ENCODE measurements around the gene STAP2. TPM values are rescaled to one million over a fixed set of nuclear protein-coding genes. Genes with fewer than 3 reads are reported as not detected.
A peak's percentile ranks its signal among the peaks of the same experiment; 100 is the strongest.

The STAP2 gene, protein sequence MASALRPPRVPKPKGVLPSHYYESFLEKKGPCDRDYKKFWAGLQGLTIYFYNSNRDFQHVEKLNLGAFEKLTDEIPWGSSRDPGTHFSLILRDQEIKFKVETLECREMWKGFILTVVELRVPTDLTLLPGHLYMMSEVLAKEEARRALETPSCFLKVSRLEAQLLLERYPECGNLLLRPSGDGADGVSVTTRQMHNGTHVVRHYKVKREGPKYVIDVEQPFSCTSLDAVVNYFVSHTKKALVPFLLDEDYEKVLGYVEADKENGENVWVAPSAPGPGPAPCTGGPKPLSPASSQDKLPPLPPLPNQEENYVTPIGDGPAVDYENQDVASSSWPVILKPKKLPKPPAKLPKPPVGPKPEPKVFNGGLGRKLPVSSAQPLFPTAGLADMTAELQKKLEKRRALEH
- 14.2 and 16.8 TPM in 2 replicates for total RNA-seq

- intact Hi-C loops (cut with micrococcal nuclease), result no loop called here
- H3K27me3 Mint-ChIP-seq, result no peaks in the 10 kb centered on the region
- H3K4me1 Mint-ChIP-seq, result peaks cover 24% of the 10 kb centered on the region
- peaks cover 15% of the 10 kb centered on the region for H3K9me3 Mint-ChIP-seq
- peak; percentile 75 for DNase-seq
- H3K4me3 Mint-ChIP-seq, result peak within 1 kb of the TSS; percentile 89
- peaks cover 16% of the 10 kb centered on the region for H3K36me3 Mint-ChIP-seq (ENCODE audit: low read depth)
- peak within 1 kb of the TSS; percentile 90 for H3K27ac Mint-ChIP-seq
Observed at GRCh38 chr19:4338441-4339355, at the start of gene STAP2. STAP2 (minus strand) TSS chr19:4338827; CDS start chr19:4338753, 74 bp downstream.

GRCh38 chr19:4386041-4386782 is 47.6 kb upstream of the STAP2 start:
- DNase-seq, result no peak
- Mint-ChIP-seq H3K27ac (no peak overlapping the region), H3K9me3 (no peaks in the 10 kb centered on the region), H3K4me3 (no peak overlapping the region), H3K36me3 (ENCODE audit: low read depth) (peaks cover 25% of the 10 kb centered on the region), H3K27me3 (no peaks in the 10 kb centered on the region), H3K4me1 (peaks cover 27% of the 10 kb centered on the region)
- intact Hi-C loops (cut with micrococcal nuclease), result no loop called here

GRCh38 chr19:4385291-4386040 is 46.8 kb upstream of the STAP2 start:
- H3K4me3 Mint-ChIP-seq, result no peak overlapping the region
- no peak for DNase-seq
- no peaks in the 10 kb centered on the region for H3K9me3 Mint-ChIP-seq
- H3K4me1 Mint-ChIP-seq, result peaks cover 27% of the 10 kb centered on the region
- no peaks in the 10 kb centered on the region for H3K27me3 Mint-ChIP-seq
- intact Hi-C loops (cut with micrococcal nuclease), result no loop called here
- H3K36me3 Mint-ChIP-seq (ENCODE audit: low read depth), result peaks cover 24% of the 10 kb centered on the region
- H3K27ac Mint-ChIP-seq, result no peak overlapping the region

- intact Hi-C loops (cut with micrococcal nuclease), result no loop called here
- Mint-ChIP-seq H3K27me3 (no peaks in the 10 kb centered on the region), H3K27ac (peak overlapping the region; percentile 85), H3K4me3 (peak overlapping the region; percentile 82), H3K4me1 (peaks cover 57% of the 10 kb centered on the region), H3K36me3 (ENCODE audit: low read depth) (peaks cover 7% of the 10 kb centered on the region), H3K9me3 (no peaks in the 10 kb centered on the region)
- DNase-seq, result peak; percentile 87
Observed at GRCh38 chr19:4380254-4380727, 41.7 kb upstream of the STAP2 start.

DNA sequence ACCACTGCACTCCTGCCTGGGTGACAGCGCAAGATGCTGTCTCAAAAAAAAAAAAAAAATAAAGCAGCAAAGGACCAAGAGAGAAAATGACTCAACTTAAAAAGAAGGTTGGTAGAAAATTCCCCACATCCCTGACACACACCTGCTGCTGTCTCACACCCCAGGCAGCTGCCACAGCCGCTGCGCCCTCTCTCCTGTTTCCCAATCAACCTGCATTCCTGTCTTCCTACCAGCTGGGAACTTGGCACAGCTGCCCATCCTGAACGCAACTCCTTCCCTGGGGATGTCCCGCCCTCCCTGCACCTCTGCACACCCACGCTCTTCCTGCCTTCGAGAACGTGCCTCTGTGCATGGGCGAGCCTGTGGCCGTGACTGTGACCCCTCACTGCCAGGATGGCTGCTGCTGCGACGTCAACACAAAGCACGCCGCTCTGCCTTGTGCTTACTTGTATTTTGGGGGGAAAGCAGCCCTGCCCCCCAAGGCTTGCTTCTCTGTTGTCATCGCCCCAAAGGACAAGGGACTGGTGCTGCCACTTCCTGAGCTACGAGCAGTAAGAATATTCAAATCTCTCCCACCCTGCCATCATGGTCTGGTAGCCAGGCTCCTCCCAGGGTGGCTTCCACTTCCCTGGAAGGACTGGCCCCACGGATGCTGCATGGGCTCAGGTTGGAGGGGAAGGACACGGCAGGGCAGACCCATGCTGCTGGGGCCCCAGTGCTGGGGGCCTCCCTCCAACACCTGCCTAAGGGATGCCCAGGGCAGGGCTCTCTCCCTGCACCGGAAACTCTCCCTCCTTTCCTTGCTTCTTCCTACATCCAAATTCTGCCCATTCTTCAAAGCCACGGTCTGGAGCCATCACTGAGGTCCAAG is 41.0 kb upstream of the STAP2 start:
- intact Hi-C loops (cut with micrococcal nuclease), result loop anchor here (1.0 kb wide), 1 partner anchor 10 kb away; no protein-coding TSS in a partner anchor
- Mint-ChIP-seq H3K36me3 (ENCODE audit: low read depth) (peaks cover 5% of the 10 kb centered on the region), H3K27ac (peak overlapping the region; percentile 85), H3K4me3 (peak overlapping the region; percentile 82), H3K27me3 (no peaks in the 10 kb centered on the region), H3K4me1 (peaks cover 57% of the 10 kb centered on the region), H3K9me3 (no peaks in the 10 kb centered on the region)
- DNase-seq, result peak; percentile 77

DNA sequence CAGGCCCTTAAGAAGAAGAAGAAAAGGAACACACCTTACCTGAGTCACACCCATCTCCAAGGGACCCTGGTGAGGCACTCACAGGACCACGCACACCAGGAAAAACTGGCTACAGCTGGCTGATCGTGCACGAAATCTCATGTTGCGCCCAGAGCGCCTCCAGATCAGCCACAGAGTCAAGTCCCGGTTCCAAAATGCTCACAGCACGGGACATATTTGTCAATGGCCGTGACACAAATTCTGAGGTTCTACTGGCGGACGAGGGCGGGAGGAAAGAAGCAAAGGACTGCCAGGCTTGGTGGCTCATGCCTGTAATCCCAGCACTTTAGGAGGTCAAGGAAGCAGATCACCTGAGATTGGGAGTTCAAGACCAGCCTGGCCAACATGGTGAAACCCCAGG is 40.3 kb upstream of the STAP2 start:
- Mint-ChIP-seq H3K27me3 (no peaks in the 10 kb centered on the region), H3K9me3 (no peaks in the 10 kb centered on the region), H3K36me3 (ENCODE audit: low read depth) (peaks cover 5% of the 10 kb centered on the region), H3K27ac (peak overlapping the region; percentile 85), H3K4me3 (peak overlapping the region; percentile 82), H3K4me1 (peaks cover 60% of the 10 kb centered on the region)
- intact Hi-C loops (cut with micrococcal nuclease), result loop anchor here (1.0 kb wide), 1 partner anchor 10 kb away; no protein-coding TSS in a partner anchor
- DNase-seq, result no peak

GRCh38 chr19:4376991-4377781 is 38.6 kb upstream of the STAP2 start:
- Mint-ChIP-seq H3K4me3 (no peak overlapping the region), H3K36me3 (ENCODE audit: low read depth) (peaks cover 4% of the 10 kb centered on the region), H3K27me3 (no peaks in the 10 kb centered on the region), H3K27ac (peak overlapping the region; percentile 62), H3K4me1 (peaks cover 62% of the 10 kb centered on the region), H3K9me3 (no peaks in the 10 kb centered on the region)
- intact Hi-C loops (cut with micrococcal nuclease), result no loop called here
- no peak for DNase-seq

GRCh38 chr19:4376671-4376990 is 38.0 kb upstream of the STAP2 start:
- no peaks in the 10 kb centered on the region for H3K27me3 Mint-ChIP-seq
- peak overlapping the region; percentile 70 for H3K27ac Mint-ChIP-seq
- no peak overlapping the region for H3K4me3 Mint-ChIP-seq
- H3K4me1 Mint-ChIP-seq, result peaks cover 57% of the 10 kb centered on the region
- H3K9me3 Mint-ChIP-seq, result no peaks in the 10 kb centered on the region
- peaks cover 4% of the 10 kb centered on the region for H3K36me3 Mint-ChIP-seq (ENCODE audit: low read depth)
- DNase-seq, result no peak
- intact Hi-C loops (cut with micrococcal nuclease), result no loop called here

DNA sequence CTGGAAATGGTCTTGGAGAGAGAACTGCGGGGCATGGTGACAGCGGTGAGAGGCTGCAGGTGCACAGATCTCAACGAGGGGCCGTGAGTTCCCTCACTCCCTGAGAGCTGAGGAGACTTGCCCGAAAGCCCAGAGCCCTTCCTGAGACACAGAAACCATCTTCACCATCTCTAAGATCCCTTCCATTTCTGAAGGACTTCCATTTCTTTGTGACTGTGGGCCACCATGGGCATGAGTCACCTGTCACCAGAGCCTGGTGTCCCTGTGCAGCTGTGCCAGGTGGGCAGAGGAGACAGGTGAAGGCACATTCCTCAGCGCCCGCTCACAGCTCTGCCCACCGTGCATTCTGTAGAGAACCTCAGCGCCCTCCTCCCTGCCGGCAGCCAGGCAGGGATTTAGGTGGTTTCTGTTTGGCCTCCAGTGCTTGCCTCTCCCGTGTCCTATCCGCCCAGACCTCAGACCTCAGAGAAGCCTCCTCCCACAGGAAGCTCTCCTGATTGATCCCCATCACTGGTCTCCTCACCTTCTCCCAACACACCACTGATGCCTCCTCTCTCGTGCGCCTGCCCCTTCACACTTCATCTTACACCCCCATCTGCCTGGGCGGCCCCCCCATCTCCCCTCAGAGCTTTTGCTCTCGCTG is 37.5 kb upstream of the STAP2 start:
- no peak overlapping the region for H3K4me3 Mint-ChIP-seq
- H3K36me3 Mint-ChIP-seq (ENCODE audit: low read depth), result peaks cover 4% of the 10 kb centered on the region
- DNase-seq, result no peak
- intact Hi-C loops (cut with micrococcal nuclease), result no loop called here
- H3K4me1 Mint-ChIP-seq, result peaks cover 54% of the 10 kb centered on the region
- peak overlapping the region; percentile 70 for H3K27ac Mint-ChIP-seq
- H3K9me3 Mint-ChIP-seq, result no peaks in the 10 kb centered on the region
- no peaks in the 10 kb centered on the region for H3K27me3 Mint-ChIP-seq

DNA sequence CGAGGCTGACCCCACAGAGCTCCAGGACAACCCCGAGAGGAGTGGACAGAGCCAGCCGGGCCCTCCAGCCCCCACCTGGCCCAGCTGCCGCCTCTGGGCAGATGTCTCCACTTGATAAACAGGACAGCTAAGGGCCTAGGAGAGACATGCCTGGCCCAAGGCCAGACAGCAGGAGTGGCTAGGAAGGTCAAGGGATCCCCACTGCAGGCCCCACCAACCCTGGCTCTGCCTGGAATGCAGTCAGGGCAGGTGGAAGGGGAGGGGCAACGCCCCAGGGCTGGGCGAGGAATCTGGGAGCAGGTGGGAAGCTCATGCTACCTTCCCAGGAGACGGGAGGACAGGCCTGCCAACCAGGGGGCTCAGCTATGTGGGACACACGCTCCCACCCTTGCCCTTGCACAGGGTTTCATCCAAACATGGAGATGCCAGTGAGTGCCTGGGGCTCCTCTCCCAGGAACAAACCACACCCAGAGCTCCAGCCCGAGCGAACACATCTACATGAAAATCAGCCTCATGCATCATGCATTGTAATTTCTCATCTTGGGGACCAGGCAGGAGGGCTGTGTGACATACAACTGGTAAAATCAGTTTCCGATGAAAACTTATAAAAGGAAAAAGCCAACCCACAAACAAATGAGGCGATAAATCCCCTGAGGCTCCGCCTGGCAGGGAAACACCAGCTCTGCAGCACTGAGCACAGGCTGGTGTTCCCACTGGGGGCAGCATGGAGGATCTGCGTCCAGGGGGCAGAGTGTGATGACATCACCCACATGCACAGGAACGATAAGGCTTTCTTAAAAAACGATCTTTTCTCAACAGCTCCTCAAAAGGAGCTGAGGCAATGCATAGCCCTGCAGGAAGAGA is 36.8 kb upstream of the STAP2 start:
- Mint-ChIP-seq H3K4me3 (no peak overlapping the region), H3K27ac (peak overlapping the region; percentile 58), H3K9me3 (no peaks in the 10 kb centered on the region), H3K27me3 (no peaks in the 10 kb centered on the region), H3K4me1 (peaks cover 53% of the 10 kb centered on the region), H3K36me3 (ENCODE audit: low read depth) (peaks cover 6% of the 10 kb centered on the region)
- intact Hi-C loops (cut with micrococcal nuclease), result no loop called here
- DNase-seq, result no peak

All from activated CD4-positive, alpha-beta T cell treated with anti-CD3 and anti-CD28 coated beads, Interleukin-2, amount 10 ng/mL, durations not matched to agents 24 days and 14 days (primary cell).